GM21526 (cell line): Measurements from ENCODE around the gene NCL.

ENCODE experiments used
- ATAC-seq: cut with Tn5 transposase; IDR thresholded peaks from one replicate; pipeline ENCODE4 v1.9.1; 2021; ENCODE audit warnings: moderate library complexity; ENCODE audit not compliant: unreplicated experiment, low FRiP score

NCL gene, protein sequence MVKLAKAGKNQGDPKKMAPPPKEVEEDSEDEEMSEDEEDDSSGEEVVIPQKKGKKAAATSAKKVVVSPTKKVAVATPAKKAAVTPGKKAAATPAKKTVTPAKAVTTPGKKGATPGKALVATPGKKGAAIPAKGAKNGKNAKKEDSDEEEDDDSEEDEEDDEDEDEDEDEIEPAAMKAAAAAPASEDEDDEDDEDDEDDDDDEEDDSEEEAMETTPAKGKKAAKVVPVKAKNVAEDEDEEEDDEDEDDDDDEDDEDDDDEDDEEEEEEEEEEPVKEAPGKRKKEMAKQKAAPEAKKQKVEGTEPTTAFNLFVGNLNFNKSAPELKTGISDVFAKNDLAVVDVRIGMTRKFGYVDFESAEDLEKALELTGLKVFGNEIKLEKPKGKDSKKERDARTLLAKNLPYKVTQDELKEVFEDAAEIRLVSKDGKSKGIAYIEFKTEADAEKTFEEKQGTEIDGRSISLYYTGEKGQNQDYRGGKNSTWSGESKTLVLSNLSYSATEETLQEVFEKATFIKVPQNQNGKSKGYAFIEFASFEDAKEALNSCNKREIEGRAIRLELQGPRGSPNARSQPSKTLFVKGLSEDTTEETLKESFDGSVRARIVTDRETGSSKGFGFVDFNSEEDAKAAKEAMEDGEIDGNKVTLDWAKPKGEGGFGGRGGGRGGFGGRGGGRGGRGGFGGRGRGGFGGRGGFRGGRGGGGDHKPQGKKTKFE

DNA sequence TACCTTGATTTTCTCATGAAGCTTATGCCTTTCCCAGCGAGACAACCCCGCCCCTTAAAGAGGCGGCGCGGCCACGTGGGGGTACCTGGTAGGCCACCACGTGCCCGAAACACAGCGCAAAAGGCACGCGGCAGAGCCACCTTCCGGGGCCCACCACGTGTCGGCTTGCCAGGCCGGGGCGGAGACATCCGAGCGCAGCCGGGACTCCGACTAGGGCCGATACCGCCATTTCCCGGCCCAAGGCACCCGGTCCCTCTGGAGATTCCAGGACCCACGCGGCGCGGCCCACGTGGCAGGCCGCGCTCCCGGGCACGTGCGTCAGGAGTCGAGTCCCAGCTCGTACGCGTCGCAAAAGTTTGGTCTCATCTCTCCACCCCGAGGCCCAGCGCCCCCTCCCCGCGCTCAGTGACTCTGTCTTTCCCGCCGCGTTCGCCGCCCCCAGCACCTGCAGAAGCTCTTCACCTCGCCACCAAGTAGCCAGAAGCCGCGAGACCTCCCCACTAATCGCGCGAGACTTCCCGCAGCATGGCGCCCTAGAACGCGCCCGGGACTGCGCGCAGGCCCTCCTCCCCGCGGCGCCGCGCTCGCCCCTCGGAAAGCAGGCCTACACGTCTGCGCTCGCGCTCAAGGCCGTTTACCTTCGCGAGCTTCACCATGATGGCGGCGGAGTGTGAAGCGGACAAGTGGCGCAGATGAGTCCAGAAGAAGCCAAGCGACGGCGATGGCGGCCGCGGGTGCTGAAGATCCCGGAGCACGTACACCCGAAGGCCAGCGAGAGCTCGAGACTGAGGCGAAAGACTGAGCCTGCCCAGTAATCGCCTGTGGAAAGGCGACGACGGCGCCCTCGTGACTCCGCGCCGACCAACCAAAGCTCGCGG lies at the start of gene NCL:
Gene NCL (minus strand): TSS at position 787 of the 878 bp plus-strand sequence. CDS start 131 bp downstream, at position 656.
- peak; percentile 87 for ATAC-seq

DNA sequence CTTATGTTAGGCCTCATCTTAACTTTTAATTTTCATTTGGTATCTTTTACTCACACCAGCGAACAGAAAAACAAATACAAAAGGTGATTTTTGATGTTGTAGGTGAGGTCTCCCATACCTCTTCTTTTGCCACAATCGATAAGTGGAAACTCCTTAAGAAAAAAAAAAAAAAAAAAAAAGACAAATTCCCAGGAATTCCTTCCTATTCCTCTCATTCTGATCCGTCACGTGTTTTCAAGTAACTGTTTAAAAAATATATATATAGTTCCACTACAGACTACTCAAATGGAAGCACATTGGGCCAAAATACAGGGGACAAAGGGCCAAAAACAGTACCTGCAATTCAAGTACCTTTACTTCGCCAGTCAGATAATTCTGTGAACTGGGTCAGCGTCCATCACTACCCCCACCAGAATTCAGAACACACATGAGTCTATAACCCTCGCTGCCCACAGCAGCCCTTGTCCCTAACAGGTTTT lies 49.5 kb upstream of the NCL start:
- no peak for ATAC-seq

DNA sequence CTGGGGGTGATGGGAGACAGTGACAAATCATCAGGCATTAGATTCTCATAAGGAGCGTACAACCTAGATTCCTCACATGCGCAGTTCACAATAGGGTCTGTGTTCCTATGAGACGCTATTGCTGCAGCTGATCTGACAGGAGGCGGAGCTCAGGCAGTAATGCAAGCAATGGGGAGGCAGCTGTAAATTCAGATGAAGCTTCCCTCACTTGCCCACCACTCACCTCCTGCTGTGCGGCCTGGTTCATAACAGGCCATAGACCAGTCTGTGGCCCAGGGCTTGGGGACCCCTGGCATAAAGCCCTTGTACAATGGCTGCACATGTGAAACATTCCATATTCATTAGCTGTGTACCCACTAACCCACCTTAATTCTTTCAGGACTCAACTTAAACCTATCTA lies 47.9 kb upstream of the NCL start:
- ATAC-seq = no peak

- no peak for ATAC-seq
Observed at GRCh38 chr2:231503766-231504165, 39.5 kb upstream of the NCL start.

GRCh38 chr2:231502596-231502995 lies 38.3 kb upstream of the NCL start:
- no peak for ATAC-seq

DNA sequence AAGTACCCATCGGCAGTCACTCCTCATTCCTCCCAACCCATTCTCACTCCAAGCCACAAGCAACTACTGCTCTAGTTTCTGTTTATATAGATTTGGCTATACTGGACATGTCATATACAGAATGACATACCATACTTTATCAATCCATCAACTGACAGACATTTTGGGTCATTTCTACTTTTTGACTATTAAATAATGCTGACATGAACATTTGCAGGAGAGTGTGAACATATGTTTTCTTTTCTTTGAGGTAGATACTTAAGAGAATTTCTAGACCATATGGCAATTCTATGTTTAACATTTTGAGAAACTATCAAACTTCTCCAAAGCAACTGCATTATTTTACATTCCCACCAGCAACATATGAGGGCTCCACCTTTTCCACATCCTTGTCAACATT lies 33.4 kb upstream of the NCL start:
- no peak for ATAC-seq

GRCh38 chr2:231494669-231495068 lies 30.4 kb upstream of the NCL start:
- no peak for ATAC-seq

DNA sequence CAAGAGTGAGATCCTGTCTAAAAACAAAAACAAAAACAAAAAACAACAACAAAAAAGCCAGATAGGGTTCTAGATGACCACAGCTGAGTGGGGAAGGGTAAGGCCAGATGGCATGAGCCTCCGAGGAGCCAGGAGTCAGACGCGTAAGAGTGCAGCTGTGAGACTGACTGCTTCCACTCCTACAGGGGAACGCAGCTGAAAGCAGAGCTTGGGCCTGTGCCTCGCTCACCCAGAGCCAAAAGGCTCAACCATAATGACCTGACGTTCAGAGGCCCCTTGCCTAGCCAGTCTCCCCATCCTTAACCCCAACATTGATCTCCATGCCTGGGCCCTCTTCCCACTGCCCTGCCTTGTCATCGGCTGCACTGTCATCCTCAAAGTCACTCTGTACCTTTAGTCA lies 26.5 kb upstream of the NCL start:
- no peak for ATAC-seq

DNA sequence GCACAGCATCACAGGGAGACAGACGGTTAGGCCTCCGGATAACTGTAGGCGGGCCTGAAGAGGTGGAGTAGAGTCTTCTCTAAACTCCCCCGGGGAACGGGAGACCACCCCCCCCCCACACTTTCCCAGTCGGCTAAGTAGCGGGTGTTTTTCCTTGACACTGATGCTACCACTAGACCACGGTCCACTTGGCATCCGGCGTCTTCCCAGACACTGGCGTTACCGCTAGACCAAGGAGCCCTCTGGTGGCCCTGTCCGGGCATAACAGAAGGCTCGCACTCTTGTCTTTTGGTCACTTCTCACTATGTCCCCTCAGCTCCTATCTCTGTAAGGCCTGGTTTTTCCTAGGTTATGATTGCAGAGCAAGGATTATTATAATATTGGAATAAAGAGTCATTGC lies 25.7 kb upstream of the NCL start:
- no peak for ATAC-seq

DNA sequence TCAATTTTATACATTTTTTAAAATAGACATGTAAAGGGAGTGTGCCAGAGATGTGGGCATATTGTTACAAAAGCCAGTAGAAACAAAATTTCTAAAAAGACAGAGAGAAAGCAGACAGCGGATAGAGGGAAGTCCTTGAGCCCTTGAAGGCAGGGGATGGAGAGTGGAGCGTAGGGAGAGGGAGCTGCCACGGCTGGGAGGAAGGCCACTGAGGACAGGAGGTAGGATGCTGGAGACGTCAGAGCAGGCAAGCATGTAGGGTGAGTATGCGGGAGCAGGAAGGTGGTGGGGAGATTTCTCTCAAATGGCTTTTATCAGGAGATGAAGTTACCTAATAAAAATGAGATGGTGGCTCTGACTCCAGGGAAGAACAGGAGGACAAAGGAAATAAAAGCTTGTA lies 24.0 kb upstream of the NCL start:
- ATAC-seq = no peak

DNA sequence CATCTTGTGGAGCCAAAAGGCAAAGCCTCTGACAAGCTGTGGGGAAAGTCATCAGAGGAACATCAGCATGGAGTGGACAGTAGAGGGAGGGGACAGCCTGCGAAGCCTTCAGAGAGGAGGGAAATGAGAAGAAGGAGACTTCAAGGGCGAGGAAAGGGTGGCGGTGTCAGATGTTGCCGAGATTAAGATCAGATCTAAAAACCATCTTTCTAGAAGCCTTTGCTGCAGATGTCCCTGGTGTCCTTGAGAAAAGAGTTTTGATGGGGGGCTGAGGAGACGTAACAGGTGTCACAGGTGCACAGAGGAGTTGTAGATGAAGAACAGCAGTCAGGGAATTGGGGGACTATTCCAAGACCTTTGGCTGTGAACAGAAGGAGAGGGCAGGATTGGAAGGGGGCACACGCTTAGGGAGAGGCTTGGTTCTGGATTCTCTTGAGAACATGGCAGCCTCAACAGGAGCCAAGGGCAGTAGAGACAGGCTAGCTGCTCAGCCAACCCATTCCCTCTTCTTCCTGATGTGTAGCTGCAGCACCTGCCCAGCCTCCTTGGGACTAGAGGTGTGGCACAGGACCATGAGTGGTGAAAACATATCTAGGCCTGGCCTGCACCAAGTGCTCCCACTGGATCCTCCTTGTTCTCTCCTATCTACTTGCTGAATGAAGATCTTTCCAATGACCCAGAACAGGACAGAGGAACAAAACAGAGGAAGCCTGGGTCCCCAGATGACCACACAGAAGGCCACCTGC lies 22.7 kb upstream of the NCL start:
- no peak for ATAC-seq

- peak; percentile 16 for ATAC-seq
Observed at GRCh38 chr2:231483398-231484329, 19.4 kb upstream of the NCL start.

DNA sequence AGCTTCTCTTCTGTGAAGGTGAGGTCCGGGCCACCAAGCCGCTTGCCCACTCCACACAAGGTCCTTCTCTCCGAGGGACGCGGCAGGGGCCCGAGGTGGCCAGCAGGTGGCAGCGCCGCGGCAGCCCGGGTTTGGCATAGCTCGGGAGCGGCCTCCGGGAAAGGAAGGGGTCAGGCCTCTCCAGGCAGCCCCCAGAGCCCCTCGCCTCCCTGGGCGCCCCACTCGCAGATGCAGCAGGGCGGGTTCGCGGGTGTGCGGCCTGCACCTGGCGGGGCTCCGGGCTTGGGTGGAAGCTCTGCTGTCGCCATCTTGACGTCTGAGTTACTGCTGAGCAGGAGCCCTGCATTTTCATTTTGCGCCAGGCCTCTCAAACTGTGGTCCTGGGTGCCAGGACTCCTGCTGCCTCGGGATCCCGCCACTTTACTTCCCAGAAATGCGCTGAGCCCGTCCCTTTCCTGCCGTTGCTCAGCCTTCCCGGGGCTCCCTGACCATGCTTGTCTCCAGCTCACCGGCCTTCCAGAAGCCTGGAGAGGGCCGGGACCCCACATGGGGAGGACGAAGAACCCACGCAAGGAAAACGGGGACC lies 18.6 kb upstream of the NCL start:
- peak; percentile 68 for ATAC-seq

GRCh38 chr2:231480781-231481180 lies 16.5 kb upstream of the NCL start:
- ATAC-seq = no peak

GRCh38 chr2:231479455-231479854 lies 15.2 kb upstream of the NCL start:
- no peak for ATAC-seq

DNA sequence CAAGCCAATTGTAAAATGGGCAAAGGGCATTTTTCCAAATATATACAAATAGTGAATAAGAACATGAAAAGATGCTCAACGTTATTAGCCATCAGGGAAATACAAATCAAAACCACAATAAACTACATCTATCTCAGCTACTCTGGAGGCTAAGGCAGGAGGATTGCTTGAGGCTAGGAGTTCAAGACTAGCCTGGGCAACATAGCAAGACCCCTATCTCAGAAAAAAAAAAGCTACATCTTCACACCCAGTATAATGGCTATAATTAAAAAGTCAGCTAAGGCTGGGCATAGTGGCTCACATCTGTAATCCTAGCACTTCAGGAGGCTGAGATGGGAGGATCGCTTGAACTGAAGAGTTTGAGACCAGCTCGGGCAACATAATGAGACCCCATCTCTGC lies 12.6 kb upstream of the NCL start:
- no peak for ATAC-seq

DNA sequence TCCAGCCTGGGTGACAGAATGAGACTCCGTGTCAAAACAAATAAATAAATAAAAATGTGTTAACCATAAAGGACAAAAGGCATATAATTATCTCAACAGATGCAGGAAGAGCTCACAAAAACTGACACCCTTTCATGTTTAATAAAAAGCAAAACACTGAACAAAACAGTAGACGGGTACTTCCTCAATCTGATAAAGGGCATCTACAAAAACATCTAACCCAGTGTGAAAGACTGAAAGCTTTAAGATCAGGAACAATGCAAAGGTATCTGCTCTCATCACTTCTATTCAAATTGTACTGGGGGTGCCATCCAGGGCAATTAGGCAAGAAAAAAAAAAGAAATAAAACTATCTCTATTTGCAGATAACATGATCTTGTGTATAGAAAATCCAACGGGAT lies 11.7 kb upstream of the NCL start:
- ATAC-seq = no peak

- no peak for ATAC-seq
Observed at GRCh38 chr2:231472816-231473215, 8.5 kb upstream of the NCL start.
